Prostate gland (tissue), 2 donors: ENCODE data around the gene ITGA11.

Experiments
- POLR2A ChIP-seq: fragments of 450-650 bp; IDR thresholded peaks from one replicate; pipeline ENCODE4 v1.6.1; 2016; ENCODE audit warnings: antibody characterized with exemption, mild to moderate bottlenecking
- POLR2AphosphoS5 ChIP-seq: sonication (generic); formaldehyde crosslinking; IDR thresholded peaks from one replicate; pipeline ENCODE4 v1.6.1; 2017; ENCODE audit warnings: antibody characterized with exemption
- TF ChIP-seq, protein P1 (sequence below), 4 experiments: fragments of 200-600 bp in 2 of 4; fragments of 450-650 bp in 2 of 4; sonication (generic) in 2 of 4; IDR thresholded peaks; 1 replicate in 3 of 4; 2 replicates in 1 of 4; pipeline ENCODE4 v1.5.1; 2016 to 2019; ENCODE audit warnings: antibody characterized with exemption in 4 of 4, mild to moderate bottlenecking in 2 of 4, moderate library complexity in 2 of 4

DNA sequence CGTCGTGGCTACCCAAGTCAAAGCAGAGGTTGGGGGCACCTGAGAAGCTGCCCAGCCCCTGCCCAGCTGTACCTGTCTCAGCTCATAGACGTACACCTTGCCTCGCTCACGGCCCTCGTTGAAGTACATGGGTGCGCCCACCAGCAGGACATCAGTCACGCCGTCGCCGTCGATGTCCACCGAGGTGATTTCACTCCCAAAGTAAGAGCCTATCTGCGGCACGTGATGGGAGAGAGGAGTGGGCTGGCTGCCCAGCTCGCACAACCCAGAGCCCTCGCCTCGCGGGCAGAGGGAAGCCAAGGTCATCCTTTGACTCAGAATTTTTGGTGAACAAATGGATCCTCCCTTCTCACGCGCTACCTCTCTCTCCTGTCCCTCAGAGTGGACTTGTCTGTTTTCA lies 99.7 kb downstream of the ITGA11 start:
- TF ChIP-seq, protein P1, sequence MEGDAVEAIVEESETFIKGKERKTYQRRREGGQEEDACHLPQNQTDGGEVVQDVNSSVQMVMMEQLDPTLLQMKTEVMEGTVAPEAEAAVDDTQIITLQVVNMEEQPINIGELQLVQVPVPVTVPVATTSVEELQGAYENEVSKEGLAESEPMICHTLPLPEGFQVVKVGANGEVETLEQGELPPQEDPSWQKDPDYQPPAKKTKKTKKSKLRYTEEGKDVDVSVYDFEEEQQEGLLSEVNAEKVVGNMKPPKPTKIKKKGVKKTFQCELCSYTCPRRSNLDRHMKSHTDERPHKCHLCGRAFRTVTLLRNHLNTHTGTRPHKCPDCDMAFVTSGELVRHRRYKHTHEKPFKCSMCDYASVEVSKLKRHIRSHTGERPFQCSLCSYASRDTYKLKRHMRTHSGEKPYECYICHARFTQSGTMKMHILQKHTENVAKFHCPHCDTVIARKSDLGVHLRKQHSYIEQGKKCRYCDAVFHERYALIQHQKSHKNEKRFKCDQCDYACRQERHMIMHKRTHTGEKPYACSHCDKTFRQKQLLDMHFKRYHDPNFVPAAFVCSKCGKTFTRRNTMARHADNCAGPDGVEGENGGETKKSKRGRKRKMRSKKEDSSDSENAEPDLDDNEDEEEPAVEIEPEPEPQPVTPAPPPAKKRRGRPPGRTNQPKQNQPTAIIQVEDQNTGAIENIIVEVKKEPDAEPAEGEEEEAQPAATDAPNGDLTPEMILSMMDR (IDR thresholded peaks at IDR 0.05), result no peak
- TF ChIP-seq POLR2AphosphoS5 (no peak), POLR2A (no peak)
